K562 (cell line): Measurements from ENCODE around the gene HK1. TPM values are rescaled to one million over a fixed set of nuclear protein-coding genes. Genes with fewer than 3 reads are reported as not detected.

ENCODE experiments used
- CBFA2T2 ChIP-seq: fragments of 450-650 bp; conservative IDR thresholded peaks from 2 replicates; pipeline ENCODE4 v1.6.1; 2017; ENCODE audit warnings: mild to moderate bottlenecking
- FOXK1 ChIP-seq: sonication (generic); formaldehyde crosslinking; IDR thresholded peaks from 2 replicates; pipeline ENCODE4 v1.8.0; 2022; ENCODE audit warnings: missing genetic modification reagents, mild to moderate bottlenecking, borderline replicate concordance
- GABPB1 ChIP-seq: sonication (generic); formaldehyde crosslinking; IDR thresholded peaks from 2 replicates; pipeline ENCODE4 v1.8.0; 2022; ENCODE audit warnings: mild to moderate bottlenecking, missing genetic modification reagents
- LEF1 ChIP-seq: fragments of 450-650 bp; IDR thresholded peaks from 2 replicates; pipeline ENCODE4 v1.6.1; 2016; ENCODE audit warnings: mild to moderate bottlenecking
- MITF ChIP-seq: IDR thresholded peaks from 2 replicates; pipeline ENCODE4 v1.6.1; 2014; ENCODE audit warnings: antibody characterized with exemption
- NR0B1 ChIP-seq: fragments of 450-650 bp; IDR thresholded peaks from one replicate; pipeline ENCODE4 v1.6.1; 2018; ENCODE audit warnings: mild to moderate bottlenecking, moderate library complexity; ENCODE audit not compliant: partially characterized antibody
- POLR2H ChIP-seq: IDR thresholded peaks from 2 replicates; pipeline ENCODE4 v1.6.1; 2016; ENCODE audit warnings: missing genetic modification characterization, low read depth, mild to moderate bottlenecking, control low read depth, missing compliant biosample characterization, moderate library complexity
- PRPF4 ChIP-seq: fragments of 200-400 bp; formaldehyde crosslinking; IDR thresholded peaks from one replicate; pipeline ENCODE4 v1.6.1; 2017; ENCODE audit warnings: low read length, low read depth, mild to moderate bottlenecking; ENCODE audit not compliant: insufficient read depth, poor library complexity, severe bottlenecking
- SP1 ChIP-seq: sonication (generic); formaldehyde crosslinking; IDR thresholded peaks from 2 replicates; pipeline ENCODE4 v1.8.1; 2022; ENCODE audit warnings: mild to moderate bottlenecking, missing genetic modification reagents
- STAT6 ChIP-seq: sonication (generic); formaldehyde crosslinking; IDR thresholded peaks from 2 replicates; pipeline ENCODE4 v1.8.1; 2023; ENCODE audit warnings: mild to moderate bottlenecking, missing genetic modification reagents
- TCF3 ChIP-seq: sonication (generic); formaldehyde crosslinking; IDR thresholded peaks from 2 replicates; pipeline ENCODE4 v1.4.0; 2020; ENCODE audit warnings: mild to moderate bottlenecking, missing genetic modification reagents
- TFAM ChIP-seq: fragments of 250-450 bp; sonication (Bioruptor Pico); conservative IDR thresholded peaks from 2 replicates; pipeline ENCODE4 v1.5.0; 2021; ENCODE audit warnings: mild to moderate bottlenecking, moderate library complexity
- TFAP4 ChIP-seq: sonication (generic); formaldehyde crosslinking; IDR thresholded peaks from 2 replicates; pipeline ENCODE4 v1.8.0; 2022; ENCODE audit warnings: missing genetic modification reagents, mild to moderate bottlenecking, moderate library complexity, borderline replicate concordance
- YBX1 ChIP-seq: fragments of 450-650 bp; IDR thresholded peaks from 2 replicates; pipeline ENCODE4 v1.7.1; 2016; ENCODE audit warnings: mild to moderate bottlenecking
- ZC3H11A ChIP-seq: IDR thresholded peaks from 2 replicates; pipeline ENCODE4 v1.6.1; 2012; ENCODE audit warnings: low read depth, low read length, improper control_type of control experiment
- ZHX1 ChIP-seq: fragments of 150-350 bp; conservative IDR thresholded peaks from 2 replicates; pipeline ENCODE4 v1.6.1; 2014; ENCODE audit warnings: low read length
- ZNF3 ChIP-seq: fragments of 250-450 bp; sonication (Bioruptor Pico); IDR thresholded peaks from 2 replicates; pipeline ENCODE4 v1.5.0; 2021; ENCODE audit warnings: mild to moderate bottlenecking, moderate library complexity
- ZNF586 ChIP-seq: fragments of 450-650 bp; formaldehyde crosslinking; conservative IDR thresholded peaks from 2 replicates; pipeline ENCODE4 v1.4.0; 2020; ENCODE audit warnings: mild to moderate bottlenecking, moderate library complexity
- ZNF764 ChIP-seq: fragments of 250-450 bp; sonication (Bioruptor Pico); IDR thresholded peaks from 2 replicates; pipeline ENCODE4 v1.4.0; 2020; ENCODE audit warnings: low read depth, mild to moderate bottlenecking, moderate library complexity
- polyA plus RNA-seq, 8 experiments: library from polyadenylated mRNA; depleted of rRNA in 4 of 8; stranded (reverse) in 5 of 8; unstranded in 3 of 8; fragments of >200 nt; fragmentation: Nextera tagmentation in 2 of 8; fragmentation: Illumina TruSeq in 1 of 8; extraction: Ambion mirVana in 2 of 8; extraction: Trizol in 1 of 8; gene quantifications; 2 replicates each; pipeline versions ENCODE4 v1.2.1 to v1.2.3, GENCODE V29; 2011 to 2014; ENCODE audit warnings: inconsistent platforms in 1 of 8, missing spikeins in 1 of 8
- total RNA-seq, 7 experiments: library from RNA; depleted of rRNA in 6 of 7; stranded (reverse); fragments of >200 nt in 6 of 7; fragmentation: Illumina TruSeq in 2 of 7; extraction: Trizol in 2 of 7; gene quantifications; 2 replicates each; pipeline versions ENCODE4 v1.2.1 to v1.2.3, GENCODE V29; 2011 to 2021; ENCODE audit warnings: low replicate concordance in 1 of 7

HK1 gene
- total and polyA plus RNA-seq, 9 of the 15 experiments (the other 6 are each of a cell fraction or from before 2014, with no cell fraction given), result 29.2 to 444 (median 193) TPM

- TF ChIP-seq TFAP4 (CRISPR knock-in tag) (peak; percentile 61; the same call in 1 of the 2 replicates), SP1 (CRISPR knock-in tag) (no peak), ZNF3 (CRISPR knock-in tag) (no peak), TFAM (no peak), STAT6 (CRISPR knock-in tag) (no peak), ZNF764 (CRISPR knock-in tag) (no peak), TCF3 (CRISPR knock-in tag) (peak; percentile 78), CBFA2T2 (peak; percentile 76), ZC3H11A (no peak), FOXK1 (CRISPR knock-in tag) (0 out of 2 replicates have a peak, but pooled peaks have one; percentile 65), POLR2H (tag) (no peak), NR0B1 (no peak), YBX1 (no peak), PRPF4 (no peak), ZHX1 (no peak), GABPB1 (CRISPR knock-in tag) (peak; percentile 49), LEF1 (no peak), MITF (no peak; the same call in 1 of the 2 replicates), ZNF586 (CRISPR knock-in tag) (no peak)
Observed at GRCh38 chr10:69334302-69335062, 56.2 kb downstream of the HK1 start (continued).
